ENCODE data around the gene S100A1.

S100A1 gene

GRCh38 chr1:153646672-153647345, 18.6 kb downstream of the S100A1 start:
- no peak for TF ChIP-seq CTCF (IDR thresholded peaks at IDR 0.05; ENCODE audit: low read depth, low read length, missing control alignments)
- DNase-seq (ENCODE audit: low read depth), result no peak
- H3K4me3 ChIP-seq (ENCODE audit: low read depth, low read length), result no peak overlapping the region

GRCh38 chr1:153647346-153647714, 19.1 kb downstream of the S100A1 start:
- DNase-seq (ENCODE audit: low read depth), result no peak
- no peak overlapping the region for H3K4me3 ChIP-seq (ENCODE audit: low read depth, low read length)
- TF ChIP-seq CTCF (IDR thresholded peaks at IDR 0.05; ENCODE audit: low read depth, low read length, missing control alignments), result no peak

DNA sequence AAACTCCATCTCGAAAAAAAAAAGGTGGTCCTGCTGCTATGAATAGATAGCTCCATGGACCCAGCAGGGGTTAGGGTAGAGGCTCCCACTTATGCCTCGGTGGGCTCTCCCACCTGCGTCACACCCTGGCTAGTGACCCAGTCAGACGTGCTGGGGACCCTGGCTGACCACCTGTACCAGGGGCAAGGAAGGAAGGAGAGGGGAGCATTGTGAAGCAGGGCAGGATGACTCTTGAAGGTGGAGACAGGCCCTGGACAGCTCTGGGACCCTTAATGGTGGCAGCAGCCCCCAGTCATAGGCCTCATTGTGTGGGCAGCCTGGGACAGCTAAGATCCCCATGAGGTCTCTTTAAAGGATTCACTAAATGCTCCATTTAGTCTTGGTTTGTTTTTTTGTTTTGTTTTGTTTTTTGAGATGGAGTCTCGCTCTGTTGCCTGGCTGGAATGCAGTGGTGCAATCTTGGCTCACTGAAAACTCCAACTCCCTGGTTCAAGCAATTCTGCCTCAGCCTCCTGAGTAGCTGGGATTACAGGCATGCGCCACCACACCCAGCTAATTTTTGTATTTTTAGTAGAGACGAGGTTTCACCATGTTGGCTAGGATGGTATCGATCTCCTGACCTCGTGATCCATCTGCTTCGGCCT, 19.9 kb downstream of the S100A1 start:
- DNase-seq (ENCODE audit: low read depth), result no peak
- no peak overlapping the region for H3K4me3 ChIP-seq (ENCODE audit: low read depth, low read length)
- no peak for TF ChIP-seq CTCF (IDR thresholded peaks at IDR 0.05; ENCODE audit: low read depth, low read length, missing control alignments)

- TF ChIP-seq CTCF (IDR thresholded peaks at IDR 0.05; ENCODE audit: low read depth, low read length, missing control alignments), result no peak
- no peak overlapping the region for H3K4me3 ChIP-seq (ENCODE audit: low read depth, low read length)
- no peak for DNase-seq (ENCODE audit: low read depth)
These were observed 21.1 kb downstream of the S100A1 start for GRCh38 chr1:153649137-153649862.

DNA sequence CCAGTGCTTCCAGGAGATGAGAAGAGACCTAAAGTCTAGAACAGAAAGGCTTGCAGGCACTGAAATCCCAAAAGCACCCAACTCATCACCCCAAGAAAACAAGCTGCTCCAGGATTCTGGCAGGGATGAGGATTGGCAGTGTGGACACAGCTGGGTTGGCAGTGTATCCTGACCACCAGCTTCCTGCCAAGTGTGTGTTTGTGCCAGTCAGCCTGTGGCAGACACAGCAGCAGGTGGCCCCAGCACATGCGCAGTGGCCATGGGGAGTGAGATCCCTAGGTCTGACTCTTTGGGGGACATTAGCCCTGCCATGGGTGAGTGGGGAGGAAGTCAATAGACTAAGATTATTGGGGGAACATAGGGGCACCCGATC, 21.6 kb downstream of the S100A1 start:
- no peak overlapping the region for H3K4me3 ChIP-seq (ENCODE audit: low read depth, low read length)
- DNase-seq (ENCODE audit: low read depth), result no peak
- TF ChIP-seq CTCF (IDR thresholded peaks at IDR 0.05; ENCODE audit: low read depth, low read length, missing control alignments), result no peak

DNA sequence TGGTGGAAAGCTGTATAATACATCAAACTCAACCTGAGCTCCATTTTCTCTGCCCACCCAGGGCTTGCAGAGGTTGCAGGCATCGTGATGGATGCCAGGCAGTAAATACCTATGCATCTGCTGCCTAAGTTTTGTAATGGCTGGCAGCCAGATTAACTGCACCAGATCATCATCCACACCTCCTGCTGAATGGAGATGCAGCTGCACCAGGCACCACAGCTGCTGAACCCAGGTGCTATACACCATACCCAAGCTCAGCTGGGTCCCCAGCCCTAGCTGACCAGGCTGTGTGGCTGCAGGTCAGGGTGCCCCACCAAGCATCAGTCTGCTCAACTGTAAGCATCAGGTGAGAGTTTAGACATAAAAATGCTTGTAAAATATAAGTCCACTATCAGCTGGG, 23.5 kb downstream of the S100A1 start:
- no peak overlapping the region for H3K4me3 ChIP-seq (ENCODE audit: low read depth, low read length)
- no peak for DNase-seq (ENCODE audit: low read depth)
- no peak for TF ChIP-seq CTCF (IDR thresholded peaks at IDR 0.05; ENCODE audit: low read depth, low read length, missing control alignments)
